NCI-H1417 treated with DMSO at 0.1 percent for 48 hours (cell line): Measurements from ENCODE around the gene RAB23.
A peak's percentile ranks its signal among the peaks of the same experiment; 100 is the strongest.
"Not testable (repeated sequence)": the region's sequence is repeated elsewhere in the genome, so short reads cannot be mapped to it uniquely, and the experiment has no call there.

ENCODE experiments used
- DNase-seq: peaks from one replicate; lab custom pipeline; 2025; lab: John Stamatoyannopoulos, UW

RAB23 gene

DNA sequence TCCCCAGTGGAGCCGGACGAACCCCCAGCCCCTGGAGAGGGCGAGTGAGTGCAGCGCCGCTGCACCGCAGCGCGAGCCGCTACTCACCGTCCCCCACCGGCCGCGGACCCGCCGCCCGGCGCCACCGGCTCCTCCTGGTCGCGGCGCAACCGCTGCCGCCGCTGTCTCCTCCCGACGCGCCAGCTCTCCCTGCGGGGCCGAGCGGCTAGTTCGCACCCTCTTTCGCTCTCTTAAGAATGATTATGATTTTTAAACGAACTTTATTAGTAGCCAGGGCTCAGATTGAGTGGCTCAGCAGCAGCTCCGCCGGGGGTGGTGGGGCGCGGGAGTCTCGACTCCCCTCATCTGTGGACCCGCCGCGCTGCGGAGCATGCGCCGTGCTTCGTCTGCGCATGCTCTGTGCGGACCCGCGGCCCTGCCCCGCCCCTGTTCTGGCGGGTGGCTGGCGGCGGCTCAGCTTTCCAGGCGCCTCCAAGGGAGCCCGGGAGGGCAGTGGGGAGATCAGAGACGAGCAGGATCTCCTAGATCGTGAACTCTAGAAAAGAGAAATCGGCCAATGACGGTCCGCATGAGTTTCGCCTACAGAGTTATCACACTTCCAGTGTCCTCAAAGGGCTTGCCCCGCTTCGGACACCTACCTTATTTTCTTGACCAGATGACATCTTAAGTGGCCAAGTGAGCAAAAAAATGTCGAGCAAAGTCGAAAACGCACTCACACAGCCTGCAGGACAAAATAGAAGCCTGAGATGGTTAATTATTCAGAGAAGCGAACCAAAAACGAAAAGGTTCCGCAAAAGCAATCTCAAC, at the start of gene RAB23:
Gene RAB23 (minus strand): TSS at position 372 of the 807 bp plus-strand sequence. CDS start 11,927 bp downstream, outside the sequence.
- DNase-seq: peak; percentile 49

DNA sequence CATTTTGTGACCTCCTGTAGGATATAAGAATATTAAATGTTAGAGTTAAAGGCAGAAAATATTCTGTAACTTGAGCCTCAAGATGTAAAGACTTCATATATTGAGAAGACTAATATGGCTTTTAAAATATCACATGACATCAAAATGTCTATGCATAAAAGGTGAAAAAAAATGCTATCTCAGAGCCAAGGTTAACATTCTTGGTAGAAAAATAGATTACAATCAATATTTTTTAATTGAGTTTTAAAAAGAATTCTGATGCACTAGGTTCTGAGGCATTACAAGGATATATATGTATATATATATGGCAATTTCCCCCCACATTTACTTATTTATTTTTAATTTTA, 46.2 kb upstream of the RAB23 start:
- no peak for DNase-seq

DNA sequence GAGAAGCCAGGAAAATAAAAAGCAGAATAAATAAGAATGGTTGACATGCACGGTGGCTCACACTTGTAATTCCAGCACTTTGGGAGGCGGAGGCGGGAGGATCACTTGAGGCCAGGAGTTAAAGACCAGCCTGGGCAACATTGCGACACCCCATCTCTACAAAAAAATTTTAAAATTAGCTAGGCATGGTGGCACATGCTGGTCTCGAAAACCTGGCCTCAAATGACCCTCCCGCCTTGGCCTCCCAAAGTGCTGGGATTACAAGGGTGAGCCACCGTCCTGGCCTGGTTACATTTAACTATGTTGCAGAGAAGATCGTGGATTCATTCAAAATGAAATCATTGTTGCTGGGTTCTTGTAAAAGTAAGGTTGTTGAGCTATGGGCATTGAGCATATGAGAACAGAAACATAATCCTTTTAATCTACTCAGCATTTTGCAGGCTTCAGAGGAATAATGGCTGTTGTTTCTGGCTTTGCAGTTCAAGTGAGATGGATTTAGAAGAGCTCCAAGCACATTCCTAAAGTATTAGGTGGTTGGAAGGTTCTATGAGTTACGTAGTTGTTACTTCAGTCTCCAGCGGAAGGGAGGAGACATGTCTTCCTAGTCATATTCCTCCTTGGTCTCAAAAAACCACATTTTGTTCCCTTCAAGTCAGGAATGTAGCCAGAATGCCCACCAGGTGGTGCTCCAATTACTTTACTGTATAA, 45.6 kb upstream of the RAB23 start:
- no peak for DNase-seq

DNA sequence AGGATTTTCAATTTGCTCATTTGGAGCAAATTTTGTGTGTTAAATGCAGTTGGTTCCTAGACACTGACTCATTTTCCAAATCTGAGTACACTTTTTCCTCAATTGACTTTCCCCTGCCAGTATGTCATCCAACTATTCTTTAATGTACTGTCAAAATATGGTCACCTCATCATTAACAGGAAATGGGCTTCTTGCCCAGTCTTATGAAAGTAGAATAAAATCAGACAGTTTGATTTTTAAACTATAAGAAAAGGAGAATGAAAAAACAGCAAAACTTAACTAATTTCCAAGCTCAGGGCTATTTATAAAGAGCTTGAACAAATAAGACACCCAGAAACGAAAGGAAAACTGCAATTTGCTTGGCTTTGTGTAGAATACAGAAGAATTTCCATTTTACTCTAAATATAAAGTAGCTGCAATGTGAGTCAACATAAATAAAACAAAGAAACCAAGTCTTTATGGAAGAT, 43.7 kb upstream of the RAB23 start:
- DNase-seq: no peak

DNA sequence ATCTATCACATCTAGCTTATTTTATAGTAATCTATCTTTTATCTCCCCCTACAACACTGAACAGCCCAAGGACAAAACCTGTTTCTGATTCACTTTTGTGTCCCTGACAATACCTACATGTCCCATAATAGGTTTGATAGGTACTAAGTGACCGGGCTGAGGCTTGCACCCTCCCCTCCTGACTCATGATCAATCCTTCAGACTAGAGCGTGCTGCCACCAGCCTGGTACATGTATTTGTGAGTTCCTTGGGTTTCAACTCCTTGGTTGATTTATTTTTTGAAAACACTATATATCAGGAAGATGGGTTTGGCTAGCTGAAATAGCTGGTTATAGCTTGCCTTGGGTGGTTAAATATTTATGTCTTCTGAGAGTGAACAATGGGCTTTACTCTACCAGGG, 41.6 kb upstream of the RAB23 start:
- no peak for DNase-seq

DNA sequence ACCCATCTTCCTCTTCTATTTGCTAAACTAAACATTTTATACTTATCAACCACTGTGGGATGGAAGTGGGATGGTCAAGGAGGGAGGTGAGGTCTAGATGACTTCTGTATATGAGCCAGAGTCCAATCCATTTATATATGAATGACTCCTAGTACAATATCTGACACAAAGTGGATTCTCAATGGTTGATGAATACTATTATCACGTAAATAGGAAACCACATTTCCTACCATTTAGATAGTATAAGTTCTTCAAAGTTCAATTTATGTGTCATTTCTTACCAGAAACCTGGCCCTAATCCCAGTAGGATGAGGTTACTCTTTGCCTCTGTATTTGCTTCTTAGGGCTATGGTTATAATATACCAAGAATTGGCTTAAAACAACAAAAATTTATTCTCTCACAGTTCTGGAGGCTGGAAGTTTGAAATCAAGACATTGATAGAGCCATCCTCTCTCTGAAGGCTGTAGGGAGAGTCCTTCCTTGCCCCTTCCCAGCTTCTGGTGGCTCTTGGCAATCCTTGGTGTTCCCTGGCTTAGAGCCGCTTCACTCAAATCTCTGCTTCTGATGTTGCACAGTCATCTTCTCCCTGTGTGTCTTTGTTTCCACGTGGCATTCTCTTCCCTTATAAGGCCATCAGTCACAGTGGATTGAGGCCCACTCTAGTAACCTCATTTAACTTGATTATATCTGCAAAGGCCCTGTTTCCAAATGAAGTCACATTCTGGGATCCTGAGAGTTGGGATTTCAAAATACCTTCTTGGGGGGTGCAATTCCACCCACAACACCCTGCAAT, 41.0 kb upstream of the RAB23 start:
- no peak for DNase-seq

DNA sequence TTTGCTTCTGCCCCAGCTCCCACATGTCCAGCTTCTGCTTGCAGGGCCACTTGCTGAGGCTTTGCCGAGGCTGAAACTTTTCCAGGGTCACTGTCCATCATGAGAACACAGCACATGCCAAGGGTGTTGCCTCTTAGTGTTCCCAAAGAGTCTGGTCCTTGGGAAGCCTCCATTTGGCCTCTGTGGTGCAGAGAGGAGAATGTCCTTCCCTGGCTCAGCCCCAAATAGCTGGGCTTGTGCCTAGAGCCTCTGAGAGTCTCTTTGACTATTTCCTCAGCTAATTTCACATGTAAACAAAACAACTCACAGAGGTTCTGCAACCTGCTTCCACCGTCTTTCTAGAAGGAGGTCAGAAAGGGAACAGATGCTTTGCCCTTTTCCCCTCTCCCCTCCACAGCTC, 40.4 kb upstream of the RAB23 start:
- no peak for DNase-seq

DNA sequence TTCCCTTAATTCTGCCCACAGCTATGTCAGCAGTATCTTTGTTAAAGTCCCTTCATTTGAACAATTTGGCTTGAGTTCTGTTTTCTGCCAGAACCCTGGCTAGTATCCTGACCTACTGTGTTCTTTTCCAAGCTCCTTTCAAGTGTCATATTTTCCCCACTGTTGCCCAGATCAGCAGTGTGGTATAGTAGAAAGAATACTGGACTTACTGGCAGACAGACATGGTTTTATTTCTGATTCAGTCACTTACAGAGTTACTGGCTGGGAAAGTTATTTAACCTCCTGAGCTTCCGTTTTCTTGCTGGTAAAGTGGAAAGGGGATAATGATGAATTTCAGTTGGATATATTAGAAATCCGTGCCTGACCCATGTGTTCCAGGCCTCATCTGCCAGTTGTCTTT, 39.8 kb upstream of the RAB23 start:
- no peak for DNase-seq

DNA sequence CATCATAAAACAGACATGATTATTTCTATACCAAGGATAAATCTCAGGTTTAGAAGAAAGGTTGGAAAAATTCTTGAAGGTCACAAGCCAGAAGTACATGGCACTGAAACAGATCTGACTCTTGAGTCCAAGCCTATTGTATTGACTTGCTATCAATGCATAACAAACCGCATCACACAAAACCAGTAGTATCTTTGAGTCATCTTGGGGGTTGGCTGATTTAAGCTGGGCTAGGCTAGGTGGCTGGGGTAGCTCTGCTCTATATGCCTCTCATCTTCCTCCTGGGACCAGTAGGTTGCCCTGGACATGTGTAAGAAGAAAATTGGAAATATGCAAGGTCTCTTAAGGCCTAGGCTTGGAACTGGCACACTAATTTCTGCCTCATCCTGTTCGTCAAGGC, 37.0 kb upstream of the RAB23 start:
- DNase-seq: no peak

DNA sequence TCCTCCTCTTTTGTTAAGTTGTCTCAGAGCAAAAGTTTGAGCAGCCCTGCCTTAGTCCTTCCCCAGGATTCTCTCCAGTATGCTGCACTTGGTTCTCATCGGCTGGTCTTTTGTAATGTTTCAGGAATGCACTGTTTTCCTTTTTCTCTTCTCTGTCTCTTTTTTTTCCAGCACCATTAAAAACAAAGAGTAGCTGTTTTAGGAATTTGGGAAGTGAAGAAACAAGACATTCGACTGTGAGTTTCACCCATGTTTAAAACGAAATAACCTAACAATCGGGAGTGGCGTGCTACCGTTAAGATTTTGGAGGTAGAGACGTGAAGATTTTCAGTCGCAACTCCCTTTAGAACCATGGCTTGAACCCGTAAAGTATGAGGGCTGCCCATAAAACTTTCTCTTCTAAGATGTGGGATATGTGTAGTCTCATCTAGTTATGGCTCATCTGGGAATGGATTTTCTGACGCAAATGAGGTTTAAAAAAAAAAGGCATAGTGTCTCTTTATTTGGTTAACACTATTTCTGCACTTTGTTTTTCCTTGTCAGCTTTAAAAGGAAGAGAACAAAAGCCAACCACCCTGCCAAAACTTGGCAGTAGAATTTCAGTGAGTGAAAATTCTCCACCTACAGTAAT, 35.9 kb upstream of the RAB23 start:
- no peak for DNase-seq

DNA sequence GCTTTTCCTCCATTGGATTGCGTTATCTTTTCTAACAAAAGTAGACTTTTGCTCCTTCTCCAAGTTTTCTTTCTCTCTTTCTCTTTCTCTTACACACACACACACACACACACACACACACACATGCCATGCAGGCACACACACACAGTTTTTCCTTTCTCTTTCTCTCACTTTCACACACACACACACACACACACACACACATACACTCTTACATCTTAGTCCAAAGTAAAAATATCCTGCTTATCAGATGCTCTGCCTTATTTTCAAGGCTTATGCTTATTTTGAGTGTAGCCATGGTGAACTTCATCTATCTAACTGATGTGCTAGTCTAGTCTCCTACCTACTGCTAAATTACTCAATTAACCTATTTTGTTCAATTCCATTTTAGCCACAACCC, 34.4 kb upstream of the RAB23 start:
- DNase-seq: no peak

DNA sequence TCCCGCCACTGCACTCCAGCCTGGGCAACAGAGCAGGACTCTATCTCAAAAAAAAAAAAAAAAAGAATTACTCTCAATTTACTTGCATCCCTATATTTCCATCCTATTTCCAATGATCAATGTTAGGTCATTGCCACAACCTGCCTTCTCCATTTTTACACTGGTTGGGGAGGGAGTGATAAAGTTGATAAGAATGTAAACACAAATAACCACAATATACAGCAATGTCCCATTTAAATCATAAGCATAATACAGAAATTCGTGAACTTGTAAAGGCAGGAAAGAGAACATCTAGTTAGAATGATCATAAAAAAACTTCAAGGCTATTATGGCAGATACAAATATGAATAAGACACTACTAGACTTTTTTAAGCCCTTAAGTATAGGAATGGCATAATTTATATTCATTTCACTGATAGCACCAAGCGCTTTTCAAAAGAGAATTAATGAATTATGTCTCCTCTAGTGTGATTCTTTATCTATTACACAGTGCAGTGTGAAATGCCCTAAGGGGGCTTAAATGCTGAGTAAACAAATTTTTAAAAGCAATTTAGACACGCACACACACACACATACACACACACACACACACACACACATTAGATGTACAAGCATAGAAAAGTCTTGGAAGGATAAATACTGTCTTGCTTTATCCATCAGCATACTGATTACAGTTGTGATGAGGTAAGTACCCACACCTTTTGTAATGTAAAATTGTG, 33.5 kb upstream of the RAB23 start:
- no peak for DNase-seq

DNA sequence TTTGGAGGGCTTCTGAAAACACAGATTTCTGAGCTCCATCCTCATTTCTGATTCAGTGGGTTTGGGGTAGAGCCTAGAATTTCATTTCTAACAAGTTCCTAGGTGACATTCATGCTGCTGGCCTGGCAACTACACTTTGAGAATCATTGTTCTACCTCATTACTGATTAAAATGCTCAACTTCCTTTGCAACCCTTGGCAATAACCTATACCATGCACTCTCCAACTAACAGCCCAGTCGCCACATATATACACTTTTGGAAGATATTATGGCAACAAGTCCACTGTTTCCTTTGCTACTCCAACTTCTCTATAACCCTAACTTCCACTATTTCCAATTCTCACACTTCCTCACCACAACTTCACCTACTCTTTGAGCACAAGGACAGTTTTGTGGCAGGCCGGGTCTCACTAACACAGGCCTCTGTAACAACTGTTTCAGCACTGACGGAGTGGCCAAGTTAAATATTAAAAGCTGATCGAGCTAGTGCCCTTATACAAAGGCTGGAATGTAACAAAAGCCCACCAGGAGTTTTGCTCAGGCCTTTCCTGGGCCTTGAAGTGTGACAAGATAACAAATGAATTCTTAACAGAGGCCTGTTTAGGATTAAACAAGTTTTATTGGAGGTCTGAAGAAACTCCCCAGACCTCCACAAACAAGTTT, 32.1 kb upstream of the RAB23 start:
- DNase-seq: no peak

DNA sequence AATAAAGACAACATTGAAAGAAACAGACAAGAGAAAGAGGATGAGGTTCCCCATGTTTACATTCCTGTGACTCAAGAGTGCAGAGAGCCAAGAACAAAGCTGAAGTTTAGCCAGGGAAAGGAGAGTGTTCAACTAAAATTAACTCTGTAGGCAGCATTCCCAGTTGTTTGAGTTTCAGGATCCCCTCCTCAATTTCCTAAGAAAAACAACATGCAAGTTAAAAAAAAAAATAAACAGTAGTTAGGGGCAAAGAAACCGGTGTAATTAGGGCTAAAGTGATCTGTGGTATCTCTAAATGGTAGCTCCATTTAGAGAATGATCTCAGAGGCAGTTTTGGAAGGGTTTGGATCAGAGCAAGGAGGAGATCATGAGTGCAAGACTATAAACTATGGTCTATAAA, 30.9 kb upstream of the RAB23 start:
- no peak for DNase-seq

DNA sequence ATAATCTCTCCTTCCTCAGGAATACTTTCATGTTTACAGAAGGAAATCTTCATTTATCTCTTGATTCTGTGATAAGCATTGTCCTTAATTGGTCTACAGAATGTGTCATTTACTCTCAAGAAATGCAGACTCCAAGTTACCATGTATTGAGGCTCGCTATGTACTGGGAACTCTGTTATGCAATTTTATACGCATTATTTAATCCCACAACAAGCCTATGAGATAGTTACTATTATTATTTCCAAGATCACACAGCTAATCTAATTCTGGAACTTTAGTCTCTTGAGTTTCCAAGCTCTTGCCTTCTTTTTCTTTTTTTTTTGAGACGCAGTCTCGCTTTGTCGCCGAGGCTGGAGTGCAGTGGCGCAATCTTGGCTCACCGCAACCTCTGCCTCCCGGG, 30.0 kb upstream of the RAB23 start:
- DNase-seq: no peak

DNA sequence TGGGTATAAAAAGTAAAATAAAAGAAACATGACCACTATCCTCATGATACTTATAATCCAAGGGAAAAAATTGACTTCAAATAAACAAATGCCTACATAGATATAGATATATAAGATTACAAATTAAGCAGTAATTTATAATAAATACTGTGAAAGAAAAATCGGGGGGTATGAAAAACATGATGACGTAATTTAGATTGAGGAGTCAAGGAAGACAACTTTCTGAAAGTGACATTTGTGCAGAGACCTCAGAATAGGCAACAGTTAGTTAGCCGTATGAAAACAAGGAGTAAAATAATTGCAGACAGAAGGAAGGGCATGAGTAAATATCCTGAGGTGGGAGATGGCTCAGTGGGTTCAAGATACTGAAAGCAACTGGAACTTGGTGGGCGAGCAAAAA, 28.2 kb upstream of the RAB23 start:
- DNase-seq: no peak

DNA sequence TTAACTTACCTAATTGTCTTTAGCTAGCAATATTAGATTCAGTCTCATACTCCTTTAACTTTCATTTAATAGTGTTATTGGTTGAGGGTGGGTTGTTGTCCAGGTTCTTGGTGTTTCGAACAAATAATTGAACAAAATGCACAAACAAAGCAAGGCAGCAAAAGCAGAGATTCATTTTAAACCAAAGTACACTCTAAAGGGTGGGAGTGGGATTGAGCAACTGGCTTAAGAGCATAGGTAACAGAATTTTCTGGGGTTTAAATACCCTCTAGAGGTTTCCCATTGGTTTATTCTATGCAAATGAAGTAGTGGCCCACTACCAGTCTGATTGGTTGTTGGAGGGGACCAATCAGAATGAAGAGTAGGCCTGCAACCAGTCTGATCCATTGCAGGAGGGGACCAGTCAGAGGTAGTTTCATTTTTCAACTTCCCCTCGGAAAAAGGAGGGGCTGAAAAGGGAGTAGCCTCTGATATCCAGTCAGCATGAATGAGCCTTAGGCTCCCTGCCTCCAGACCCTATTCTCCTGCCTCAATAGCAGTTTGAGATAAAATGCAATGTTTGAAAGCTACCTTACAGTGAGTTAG, 26.3 kb upstream of the RAB23 start:
- no peak for DNase-seq

DNA sequence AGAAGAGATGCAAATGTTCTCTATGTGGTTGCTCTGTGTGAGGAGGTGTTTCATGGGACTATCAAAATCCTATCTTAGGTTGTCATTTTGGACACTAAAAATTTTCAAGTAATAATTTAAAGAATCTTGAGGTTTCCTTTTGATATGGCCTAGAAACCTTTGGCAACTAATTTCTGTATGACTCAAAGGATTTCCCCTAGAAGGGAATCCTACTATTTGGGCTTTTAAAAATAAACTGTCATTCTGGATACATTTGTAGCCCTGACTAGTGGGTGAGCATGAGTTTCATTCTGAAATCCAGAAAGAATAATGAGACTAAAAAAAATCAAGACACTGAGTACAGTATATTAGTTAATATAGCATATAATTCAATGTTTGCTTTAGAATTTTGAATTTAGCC, 25.5 kb upstream of the RAB23 start:
- DNase-seq: no peak

DNA sequence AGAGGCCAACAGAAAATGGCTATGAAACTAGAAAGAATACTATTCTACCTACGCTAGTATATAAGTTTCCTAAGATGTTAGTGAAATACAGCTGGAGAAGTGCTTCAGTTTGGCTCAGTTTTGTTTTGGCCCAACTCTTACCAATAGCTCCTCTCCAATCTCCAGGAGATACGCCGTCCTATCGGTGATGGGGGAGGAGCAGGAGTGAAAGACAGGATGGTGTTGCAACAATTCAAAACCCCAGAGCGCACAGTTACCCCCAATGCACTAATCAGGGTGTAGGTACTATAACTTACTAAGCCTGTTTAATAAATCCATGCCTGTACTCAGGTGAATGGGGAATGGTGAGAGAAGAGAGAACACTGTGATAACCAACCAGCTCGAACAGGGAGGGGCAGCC, 24.2 kb upstream of the RAB23 start:
- DNase-seq: no peak

DNA sequence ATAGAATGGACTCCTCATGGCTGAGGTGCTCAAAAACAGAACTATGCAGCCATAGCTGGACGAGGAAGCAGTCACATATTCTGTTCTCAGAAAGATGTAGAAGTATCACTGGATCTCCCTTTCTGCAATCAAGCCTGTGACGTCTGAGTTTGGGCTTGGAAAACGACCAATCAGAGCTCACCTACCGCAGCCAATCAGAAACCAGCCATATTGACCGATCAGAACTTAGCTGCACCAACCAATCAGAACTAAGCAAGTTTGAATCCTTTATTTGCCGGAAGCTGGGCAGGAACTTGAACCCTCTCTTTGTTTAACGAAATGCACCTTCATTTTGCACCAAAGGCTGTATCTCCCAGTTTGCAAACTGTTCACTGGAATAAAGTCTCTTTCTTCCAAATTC, 21.8 kb upstream of the RAB23 start:
- no peak for DNase-seq

DNA sequence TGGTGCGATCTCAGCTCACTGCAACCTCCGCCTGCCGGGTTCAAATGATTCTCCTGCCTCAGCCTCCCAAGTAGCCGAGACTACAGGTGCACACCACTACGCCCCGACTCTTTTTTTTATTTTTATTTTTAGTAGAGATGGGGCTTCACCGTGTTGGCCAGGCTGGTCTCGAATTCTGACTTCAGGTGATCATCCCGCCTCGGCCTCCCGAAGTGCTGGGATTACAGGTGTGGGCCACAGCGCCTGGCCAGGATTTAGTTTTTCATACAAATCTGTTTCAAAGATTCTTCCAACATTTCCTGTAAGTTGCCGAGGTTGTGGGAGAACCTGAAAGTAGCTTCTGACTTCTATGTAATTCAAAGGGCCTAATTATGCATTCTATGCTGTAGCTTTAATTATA, 21.4 kb upstream of the RAB23 start:
- not testable (repeated sequence) for DNase-seq
